B cell (primary cell): ENCODE data around the gene EEPD1. TPM values are rescaled to one million over a fixed set of nuclear protein-coding genes. Genes with fewer than 3 reads are reported as not detected.

Experiments
- ATAC-seq: fragments of 200-7000 bp; cut with Tn5 transposase; one replicate; pipeline ENCODE4 v1.10.0; 2021; ENCODE audit warnings: low read depth, mild to moderate bottlenecking, moderate number of reproducible peaks, moderate library complexity
- CTCF ChIA-PET: fragments of 350-600 bp; sonication (Branson Sonifier 250); formaldehyde crosslinking; loops from one replicate; lab custom pipeline; 2021; ENCODE audit warnings: antibody characterized with exemption, inconsistent platforms; lab: Charles Lee
- POLR2A ChIA-PET: fragments of 350-600 bp; sonication (Branson Sonifier 250); formaldehyde crosslinking; loops from one replicate; lab custom pipeline; 2021; ENCODE audit warnings: antibody characterized with exemption; lab: Charles Lee
- DNase-seq: peaks from one replicate; pipeline ENCODE4 v3.0.0; 2013
- H2AFZ ChIP-seq: 2 replicates; pipeline ENCODE4 v1.6.1; 2012; ENCODE audit warnings: mild to moderate bottlenecking, low read depth, low read length; ENCODE audit not compliant: insufficient read depth, poor library complexity, severe bottlenecking
- H3K27ac ChIP-seq, 2 donors: 1 replicate in 1 of 2; 2 replicates in 1 of 2; pipeline ENCODE4 v1.5.1; 2012 to 2013; ENCODE audit warnings: low read length in 2 of 2, mild to moderate bottlenecking in 2 of 2, moderate library complexity in 1 of 2
- H3K27me3 ChIP-seq, 4 experiments: fragments of 200-600 bp in 1 of 4; sonication (generic) in 1 of 4; replicated peaks in 1 of 4; 1 replicate in 2 of 4; 2 replicates in 2 of 4; pipeline versions ENCODE4 v1.6.1 to v1.7.0; 2013 to 2016; ENCODE audit warnings: low read length in 3 of 4, mild to moderate bottlenecking in 2 of 4, mixed read lengths in 1 of 4, moderate library complexity in 1 of 4; ENCODE audit not compliant: insufficient read depth in 4 of 4, control insufficient read depth in 3 of 4; ENCODE audit errors: control extremely low read depth in 1 of 4
- H3K36me3 ChIP-seq, 2 experiments: replicated peaks in 1 of 2; 1 replicate in 1 of 2; 2 replicates in 1 of 2; pipeline versions ENCODE4 v1.6.1 to v1.7.1; 2013; ENCODE audit warnings: low read length in 1 of 2; ENCODE audit not compliant: insufficient read depth in 2 of 2, control insufficient read depth in 1 of 2; ENCODE audit errors: control extremely low read depth in 1 of 2, extremely low read depth in 1 of 2
- H3K4me1 ChIP-seq, 2 donors: fragments of 200-600 bp in 1 of 2; sonication (generic) in 1 of 2; 1 replicate in 1 of 2; 2 replicates in 1 of 2; pipeline versions ENCODE4 v1.5.1 to v1.6.1; 2013 to 2017; ENCODE audit warnings: low read length in 2 of 2; ENCODE audit not compliant: control insufficient read depth in 2 of 2, insufficient read depth in 2 of 2
- H3K4me2 ChIP-seq: replicated peaks from 2 replicates; pipeline ENCODE3; 2012; ENCODE audit warnings: mild to moderate bottlenecking, low read depth, low read length; ENCODE audit not compliant: poor library complexity, severe bottlenecking
- H3K4me3 ChIP-seq, 5 experiments: fragments of 200-600 bp in 1 of 5; sonication (generic) in 1 of 5; 1 replicate in 3 of 5; 2 replicates in 2 of 5; pipeline versions ENCODE4 v1.5.1 to v1.7.0; 2011 to 2016; ENCODE audit warnings: low read length in 4 of 5, mild to moderate bottlenecking in 4 of 5, low read depth in 2 of 5, control low read depth in 1 of 5, moderate library complexity in 1 of 5; ENCODE audit not compliant: insufficient read depth in 1 of 5; ENCODE audit errors: control extremely low read depth in 1 of 5, extremely low read depth in 1 of 5
- H3K79me2 ChIP-seq: fragments of 200-600 bp; sonication (generic); one replicate; pipeline ENCODE4 v1.6.0; 2016; ENCODE audit warnings: low read length; ENCODE audit not compliant: control insufficient read depth, insufficient read depth
- H3K9ac ChIP-seq: fragments of 200-600 bp; sonication (generic); 2 replicates; pipeline ENCODE4 v1.6.1; 2017; ENCODE audit warnings: mild to moderate bottlenecking, low read length, moderate library complexity
- H3K9me3 ChIP-seq, 3 donors: one replicate each; pipeline versions ENCODE4 v1.6.1 to v1.7.1; 2013; ENCODE audit warnings: low read length in 2 of 3; ENCODE audit not compliant: control insufficient read depth in 2 of 3, insufficient read depth in 1 of 3; ENCODE audit errors: control extremely low read depth in 1 of 3
- H4K20me1 ChIP-seq: 2 replicates; pipeline ENCODE4 v1.6.0; 2012; ENCODE audit warnings: mild to moderate bottlenecking, low read length; ENCODE audit not compliant: insufficient read depth, control insufficient read depth, poor library complexity, severe bottlenecking
- H3K27ac Mint-ChIP-seq: one replicate; pipeline ENCODE4 v1.8.0; 2021; ENCODE audit warnings: mixed read lengths
- H3K27me3 Mint-ChIP-seq: one replicate; pipeline ENCODE4 v1.8.0; 2021; ENCODE audit warnings: mixed read lengths
- H3K4me1 Mint-ChIP-seq: one replicate; pipeline ENCODE4 v1.8.0; 2021; ENCODE audit warnings: mixed read lengths
- H3K4me3 Mint-ChIP-seq: one replicate; pipeline ENCODE4 v1.8.0; 2021; ENCODE audit warnings: mixed read lengths
- H3K9me3 Mint-ChIP-seq: one replicate; pipeline ENCODE4 v1.8.0; 2022; ENCODE audit warnings: mixed read lengths; ENCODE audit not compliant: insufficient read depth
- CTCF ChIP-seq: fragments of 200-600 bp; IDR thresholded peaks from one replicate; pipeline ENCODE4 v1.8.0; 2022; ENCODE audit warnings: antibody characterized with exemption, mild to moderate bottlenecking
- EZH2 ChIP-seq: IDR thresholded peaks from 2 replicates; pipeline ENCODE4 v1.6.1; 2012; ENCODE audit warnings: borderline replicate concordance, low read depth, mild to moderate bottlenecking, moderate library complexity, low read length; ENCODE audit not compliant: insufficient read depth, poor library complexity, severe bottlenecking
- WGBS: methylation state at CpG from one replicate; pipeline ENCODE4 v1.1.5; 2013; ENCODE audit warnings: missing lambda C conversion rate; ENCODE audit not compliant: insufficient coverage; 5-methylcytosine and 5-hydroxymethylcytosine counted together
- intact Hi-C: fragments of 100-400 bp; cut with micrococcal nuclease; formaldehyde crosslinking; loops from one replicate; pipeline ENCODE4 v1.10.0; 2022
- polyA plus RNA-seq: library from polyadenylated mRNA; depleted of rRNA; stranded (reverse); fragments of >200 nt; gene quantifications from 2 replicates; pipeline ENCODE4 v1.2.3, GENCODE V29; 2012
- total RNA-seq, 2 donors: library from RNA; stranded (reverse); fragments of 120-200 nt in 1 of 2; gene quantifications; 1 replicate in 1 of 2; 2 replicates in 1 of 2; pipeline versions ENCODE4 v1.2.3 to v1.2.4, GENCODE V29; 2013 to 2022

Gene EEPD1
- total and polyA plus RNA-seq, 2 donors (not counting 1 experiment from before 2014, with no cell fraction given): 0.49 to 4.1 TPM

DNA sequence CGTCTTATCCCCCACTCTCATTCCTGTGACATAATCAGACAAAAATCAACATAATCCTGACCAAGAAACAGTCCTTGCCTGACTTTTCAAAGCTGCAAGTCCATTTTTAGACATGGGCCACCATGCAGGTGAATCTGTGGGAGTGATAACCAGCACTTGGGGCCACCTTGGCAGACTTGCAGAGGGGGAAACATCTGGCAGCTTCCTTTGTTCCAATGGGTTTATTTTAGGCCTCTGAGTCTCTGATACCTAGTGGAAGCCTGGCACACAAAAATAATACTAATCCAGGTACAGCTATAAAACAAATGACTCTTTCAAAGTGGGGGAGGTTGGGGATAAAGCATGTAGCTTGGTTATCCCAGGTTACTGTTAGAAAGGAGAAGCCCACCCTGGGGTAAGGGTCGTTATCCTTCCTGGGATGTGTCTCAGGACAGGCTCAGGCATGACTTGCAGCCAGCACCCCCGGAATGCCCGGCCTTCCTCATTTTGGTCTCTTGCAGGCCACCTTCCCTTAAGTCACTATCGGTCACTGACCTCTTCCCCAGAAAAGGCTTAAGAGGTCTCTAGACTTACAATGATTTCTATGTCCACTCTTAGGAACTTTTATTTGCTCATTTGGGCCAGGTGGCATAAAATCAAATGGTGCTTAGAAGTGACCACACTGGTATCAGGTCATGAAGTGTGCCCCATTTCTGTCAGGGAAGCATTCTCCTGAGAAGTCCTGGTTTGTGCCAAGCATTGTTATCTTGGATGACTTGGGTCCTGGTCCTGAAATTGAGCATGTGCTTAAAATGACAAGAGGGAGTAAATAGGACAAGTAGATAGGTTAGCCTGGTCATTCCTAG lies 37.6 kb downstream of the EEPD1 start:
- no peak for DNase-seq
- Histone ChIP-seq H3K4me1 (peaks cover 0 to 13% of the 10 kb centered on the region in 2 donors), H3K4me3 (no peak overlapping the region), H3K27me3 (peaks cover 0 to 3% (median 0%) of the 10 kb centered on the region in 4 experiments), H3K27ac (no peak overlapping the region), H3K9me3 (no peaks in the 10 kb centered on the region), H4K20me1 (no peaks in the 10 kb centered on the region), H3K79me2 (no peaks in the 10 kb centered on the region), H3K9ac (no peak overlapping the region), H3K36me3 (no peaks in the 10 kb centered on the region), H3K4me2 (no peak overlapping the region), H2AFZ (no peak overlapping the region)
- CTCF ChIA-PET: interaction anchor here (1.3 kb wide), 1 partner anchor 99 kb away, joined by 3 read pairs; no protein-coding TSS in a partner anchor
- peaks cover 5% of the 10 kb centered on the region for H3K27me3 Mint-ChIP-seq
- H3K27ac Mint-ChIP-seq: no peak overlapping the region
- no peak for ATAC-seq
- intact Hi-C loops: no loop called here
- peaks cover 27% of the 10 kb centered on the region for H3K4me1 Mint-ChIP-seq
- peak overlapping the region; percentile 7 for H3K4me3 Mint-ChIP-seq
- 89% methylated on average over 5 of the region's 5 CpGs for WGBS
- no peak for TF ChIP-seq CTCF
- TF ChIP-seq EZH2: no peak
- no peaks in the 10 kb centered on the region for H3K9me3 Mint-ChIP-seq
- POLR2A ChIA-PET: no interaction called here
